Mucosa of descending colon (tissue), 3 donors: Measurements from ENCODE around the gene PFDN4. TPM values are rescaled to one million over a fixed set of nuclear protein-coding genes. Genes with fewer than 3 reads are reported as not detected.
"Not testable (repeated sequence)": the region's sequence is repeated elsewhere in the genome, so short reads cannot be mapped to it uniquely, and the experiment has no call there.

Experiments
- ATAC-seq: fragments of 200-7000 bp; cut with Tn5 transposase; one replicate; pipeline ENCODE4 v1.9.1; 2020; ENCODE audit warnings: mild to moderate bottlenecking, moderate library complexity
- DNase-seq, 3 donors: peaks; one replicate each; pipeline ENCODE4 v3.0.0-alpha.2; 2020
- H3K36me3 ChIP-seq: fragments of 200-600 bp; one replicate; pipeline ENCODE4 v1.8.0; 2021; ENCODE audit warnings: low read depth, mild to moderate bottlenecking
- H3K4me1 ChIP-seq: fragments of 200-600 bp; one replicate; pipeline ENCODE4 v1.8.0; 2021; ENCODE audit warnings: low read depth, mild to moderate bottlenecking
- H3K4me3 ChIP-seq: fragments of 200-600 bp; one replicate; pipeline ENCODE4 v1.8.0; 2021; ENCODE audit warnings: mild to moderate bottlenecking
- H3K9me3 ChIP-seq: fragments of 200-600 bp; one replicate; pipeline ENCODE4 v1.8.0; 2021; ENCODE audit warnings: mild to moderate bottlenecking
- intact Hi-C, 2 donors: fragments of 100-400 bp; cut with DNase I in 1 of 2; cut with micrococcal nuclease in 1 of 2; formaldehyde crosslinking; loops; one replicate each; pipeline versions ENCODE4 v1.11.0 to v1.11.1; 2022; cut with DNase I, micrococcal nuclease
- total RNA-seq, 3 donors: library from RNA; stranded (reverse); fragmentation: NEBNext Ultra II Directional in 2 of 3; extraction: Animal tissue kit (Norgen Biotek cat#: 25700) in 2 of 3; gene quantifications; one replicate each; pipeline versions ENCODE4 v1.2.1 to v1.2.4, GENCODE V29; 2021 to 2023
- TF ChIP-seq, protein P1 (sequence below): fragments of 200-600 bp; IDR thresholded peaks from one replicate; pipeline ENCODE4 v1.8.0; 2022; ENCODE audit warnings: antibody characterized with exemption, mild to moderate bottlenecking
- donor health status: DM: no; HTN: no; CAD: no; lungs with moderate emphysema.
- donor health status: DM: no; HTN: no; CAD: no.
- donor health status: DM: no; HTN: yes; CAD: no.

The PFDN4 gene
- total RNA-seq, 3 donors from 2014 or later = 11.1 to 23.4 (median 22.0) TPM

DNA sequence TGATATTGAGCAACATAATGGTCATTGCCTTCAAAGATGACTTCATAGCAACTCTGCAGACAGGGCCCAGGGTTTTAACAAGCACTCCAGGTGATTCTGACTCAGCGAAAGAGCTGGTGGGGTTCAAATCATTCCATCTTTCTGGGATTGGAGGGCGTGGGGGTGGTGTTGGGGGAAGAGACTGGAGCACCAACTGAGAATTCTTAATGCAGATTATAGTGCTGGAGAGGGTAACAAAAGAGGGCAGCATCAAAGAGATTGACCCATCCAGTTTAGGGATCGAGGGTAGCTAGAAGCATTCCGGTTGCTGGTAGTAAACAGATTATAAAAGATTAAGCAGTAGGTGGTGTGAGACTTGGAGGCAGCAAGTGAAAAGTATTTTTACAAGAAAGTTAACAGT is 15.9 kb downstream of the PFDN4 start:
- TF ChIP-seq, protein P1, sequence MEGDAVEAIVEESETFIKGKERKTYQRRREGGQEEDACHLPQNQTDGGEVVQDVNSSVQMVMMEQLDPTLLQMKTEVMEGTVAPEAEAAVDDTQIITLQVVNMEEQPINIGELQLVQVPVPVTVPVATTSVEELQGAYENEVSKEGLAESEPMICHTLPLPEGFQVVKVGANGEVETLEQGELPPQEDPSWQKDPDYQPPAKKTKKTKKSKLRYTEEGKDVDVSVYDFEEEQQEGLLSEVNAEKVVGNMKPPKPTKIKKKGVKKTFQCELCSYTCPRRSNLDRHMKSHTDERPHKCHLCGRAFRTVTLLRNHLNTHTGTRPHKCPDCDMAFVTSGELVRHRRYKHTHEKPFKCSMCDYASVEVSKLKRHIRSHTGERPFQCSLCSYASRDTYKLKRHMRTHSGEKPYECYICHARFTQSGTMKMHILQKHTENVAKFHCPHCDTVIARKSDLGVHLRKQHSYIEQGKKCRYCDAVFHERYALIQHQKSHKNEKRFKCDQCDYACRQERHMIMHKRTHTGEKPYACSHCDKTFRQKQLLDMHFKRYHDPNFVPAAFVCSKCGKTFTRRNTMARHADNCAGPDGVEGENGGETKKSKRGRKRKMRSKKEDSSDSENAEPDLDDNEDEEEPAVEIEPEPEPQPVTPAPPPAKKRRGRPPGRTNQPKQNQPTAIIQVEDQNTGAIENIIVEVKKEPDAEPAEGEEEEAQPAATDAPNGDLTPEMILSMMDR = no peak
- no peaks in the 10 kb centered on the region for H3K9me3 ChIP-seq
- no peaks in the 10 kb centered on the region for H3K4me1 ChIP-seq
- ATAC-seq = no peak
- intact Hi-C loops = loop anchor here (10.0 kb wide), 1 partner anchor 421 kb away; no protein-coding TSS in a partner anchor
- no peaks in the 10 kb centered on the region for H3K36me3 ChIP-seq
- DNase-seq = no peak
- no peak overlapping the region for H3K4me3 ChIP-seq

DNA sequence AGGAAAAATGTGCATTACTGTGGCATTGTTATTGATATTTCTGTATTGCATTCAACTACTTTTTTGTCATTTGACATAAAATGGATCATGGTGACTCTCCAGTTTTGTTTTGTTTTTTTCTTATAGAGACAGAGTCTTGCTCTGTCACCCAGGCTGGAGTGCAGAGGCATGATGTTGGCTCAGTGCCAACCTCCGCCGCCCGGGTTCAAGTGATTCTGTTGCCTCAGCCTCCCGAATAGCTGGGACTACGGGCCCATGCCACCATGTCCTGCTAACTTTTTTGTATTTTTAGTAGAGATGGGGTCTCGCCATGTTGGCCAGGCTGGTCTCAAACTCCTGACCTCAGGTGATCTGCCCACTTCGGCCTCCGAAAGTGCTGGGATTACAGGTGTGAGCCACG is 16.8 kb downstream of the PFDN4 start:
- not testable (repeated sequence) for H3K4me3 ChIP-seq, H3K9me3 ChIP-seq, ATAC-seq, DNase-seq, H3K4me1 ChIP-seq, H3K36me3 ChIP-seq
- intact Hi-C loops = loop anchor here (10.0 kb wide), 1 partner anchor 420 kb away; no protein-coding TSS in a partner anchor

DNA sequence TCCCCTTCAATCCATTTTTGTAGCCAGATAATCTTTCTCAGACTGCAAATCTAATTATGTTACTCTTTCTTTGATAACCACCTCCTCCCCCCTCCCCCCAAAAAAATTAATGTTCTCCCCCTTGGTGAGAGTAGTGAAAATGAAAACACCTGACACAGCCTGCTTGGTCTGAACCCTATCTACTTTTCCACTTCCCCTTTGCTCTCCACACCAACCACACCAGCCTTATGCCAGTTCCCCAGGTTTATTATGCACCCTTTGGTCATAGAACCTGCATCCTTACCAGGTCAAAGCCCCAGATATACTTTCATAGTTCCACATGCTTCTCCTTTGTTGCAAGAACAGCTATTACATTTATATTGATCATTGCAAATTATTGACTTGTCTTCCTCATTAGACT is 19.4 kb downstream of the PFDN4 start:
- intact Hi-C loops = loop anchor here (10.0 kb wide), 1 partner anchor 418 kb away; no protein-coding TSS in a partner anchor

DNA sequence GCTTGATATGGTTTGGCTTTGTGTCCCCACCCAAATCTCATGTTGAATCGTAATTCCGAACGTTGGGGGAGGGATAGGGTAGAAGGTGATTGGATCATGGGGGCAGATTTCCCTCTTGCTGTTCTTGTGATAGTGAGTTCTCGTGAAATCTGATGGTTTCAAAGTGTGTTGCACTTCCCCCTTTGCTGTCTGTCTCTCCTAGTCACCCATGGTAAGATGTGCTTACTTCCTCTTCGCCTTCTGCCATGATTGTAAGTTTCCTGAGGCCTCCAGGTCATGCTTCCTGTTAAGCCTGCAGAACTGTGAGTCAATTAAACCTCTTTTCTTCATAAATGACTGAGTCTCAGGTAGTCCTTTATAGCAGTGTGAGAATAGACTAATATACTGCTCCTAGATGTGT is 19.9 kb downstream of the PFDN4 start:
- DNase-seq (no peak), ATAC-seq (no peak)
- H3K4me3 ChIP-seq = no peak overlapping the region
- no peaks in the 10 kb centered on the region for H3K9me3 ChIP-seq
- intact Hi-C loops = loop anchor here (10.0 kb wide), 1 partner anchor 417 kb away; no protein-coding TSS in a partner anchor
- no peaks in the 10 kb centered on the region for H3K36me3 ChIP-seq
- H3K4me1 ChIP-seq = no peaks in the 10 kb centered on the region
- TF ChIP-seq, protein P1 = no peak

More for the DNA sequence above, 19.4 kb downstream of the PFDN4 start:
- no peaks in the 10 kb centered on the region for H3K36me3 ChIP-seq
- TF ChIP-seq, protein P1 = no peak
- no peak overlapping the region for H3K4me3 ChIP-seq
- no peaks in the 10 kb centered on the region for H3K9me3 ChIP-seq
- H3K4me1 ChIP-seq = no peaks in the 10 kb centered on the region
- ATAC-seq (no peak), DNase-seq (no peak)

DNA sequence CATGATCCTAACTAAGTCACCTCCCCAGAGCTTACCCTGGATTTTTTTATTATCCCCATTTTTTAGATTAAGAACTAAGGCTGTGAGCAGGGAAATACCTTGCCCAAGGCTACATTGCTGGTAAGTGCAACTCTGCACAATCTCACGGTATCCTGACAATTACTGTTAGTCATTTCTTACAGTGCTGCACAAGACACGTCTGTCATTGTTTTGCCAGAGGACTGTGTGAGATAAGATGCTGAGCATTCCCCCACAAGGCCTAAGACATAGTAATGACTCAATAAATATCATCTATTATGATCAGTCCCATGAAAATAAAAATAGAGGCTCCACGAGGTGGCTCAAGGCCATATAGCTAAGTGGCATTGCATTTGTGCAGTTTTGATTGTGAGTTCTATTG is 21.0 kb downstream of the PFDN4 start:
- intact Hi-C loops = loop anchor here (10.0 kb wide), 1 partner anchor 416 kb away; no protein-coding TSS in a partner anchor
- no peak for ATAC-seq

DNA sequence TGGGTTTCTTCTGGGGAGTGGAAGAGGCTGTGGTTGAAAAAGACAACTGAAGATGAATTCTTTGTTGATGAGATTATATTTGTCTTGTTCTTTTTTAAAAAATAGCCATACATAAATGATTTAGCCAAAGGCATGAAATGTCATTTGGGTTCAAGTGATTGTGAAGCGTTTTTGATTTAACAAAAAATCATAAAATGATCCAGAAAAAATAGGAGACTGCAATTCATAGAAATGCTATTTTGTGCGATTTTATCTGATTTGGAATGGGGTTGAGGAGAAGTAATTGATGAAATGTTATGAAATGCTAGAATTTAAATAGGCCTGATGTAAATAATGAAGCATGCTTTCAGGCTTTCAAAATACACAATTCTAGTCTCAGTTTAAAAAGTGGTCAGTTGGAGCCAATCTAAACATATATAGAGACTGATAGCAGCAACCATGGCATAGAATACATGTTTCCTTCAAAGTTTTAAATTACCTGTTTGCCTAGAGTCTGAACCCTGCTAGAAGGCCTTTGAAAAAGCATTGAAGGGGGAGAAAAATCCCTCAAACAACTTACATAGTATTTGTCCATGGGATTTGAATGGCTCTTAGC is 21.8 kb downstream of the PFDN4 start:
- H3K4me1 ChIP-seq = no peaks in the 10 kb centered on the region
- no peak overlapping the region for H3K4me3 ChIP-seq
- H3K9me3 ChIP-seq = no peaks in the 10 kb centered on the region
- intact Hi-C loops = loop anchor here (10.0 kb wide), 1 partner anchor 415 kb away; no protein-coding TSS in a partner anchor
- H3K36me3 ChIP-seq = no peaks in the 10 kb centered on the region
- ATAC-seq (no peak), DNase-seq (no peak)
- TF ChIP-seq, protein P1 = no peak

More for the DNA sequence above, 21.0 kb downstream of the PFDN4 start:
- TF ChIP-seq, protein P1 = no peak
- Histone ChIP-seq H3K4me3 (no peak overlapping the region), H3K4me1 (no peaks in the 10 kb centered on the region), H3K9me3 (no peaks in the 10 kb centered on the region), H3K36me3 (no peaks in the 10 kb centered on the region)
- DNase-seq = no peak
